AG09309 (cell line): Measurements from ENCODE around the gene CTXND1.

Experiments used
- DNase-seq: peaks from one replicate; pipeline ENCODE4 v3.0.0-alpha.2; 2010; ENCODE audit warnings: low read depth
- H3K4me3 ChIP-seq: 2 replicates; pipeline ENCODE4 v1.5.1; 2011; ENCODE audit warnings: mild to moderate bottlenecking, low read depth, low read length, moderate library complexity; ENCODE audit not compliant: control insufficient read depth
- TF ChIP-seq, protein P1 (sequence below): IDR thresholded peaks from 2 replicates; pipeline ENCODE4 v1.5.1; 2011; ENCODE audit warnings: mild to moderate bottlenecking, low read depth, low read length, inconsistent platforms; ENCODE audit not compliant: insufficient read depth, control insufficient read depth; ENCODE audit errors: missing control alignments

CTXND1 gene

GRCh38 chr15:80153900-80154299 is 98.1 kb downstream of the CTXND1 start:
- peak overlapping the region; percentile 59; the same call in 1 of the 2 replicates for H3K4me3 ChIP-seq
- no peak for DNase-seq
- TF ChIP-seq, protein P1, sequence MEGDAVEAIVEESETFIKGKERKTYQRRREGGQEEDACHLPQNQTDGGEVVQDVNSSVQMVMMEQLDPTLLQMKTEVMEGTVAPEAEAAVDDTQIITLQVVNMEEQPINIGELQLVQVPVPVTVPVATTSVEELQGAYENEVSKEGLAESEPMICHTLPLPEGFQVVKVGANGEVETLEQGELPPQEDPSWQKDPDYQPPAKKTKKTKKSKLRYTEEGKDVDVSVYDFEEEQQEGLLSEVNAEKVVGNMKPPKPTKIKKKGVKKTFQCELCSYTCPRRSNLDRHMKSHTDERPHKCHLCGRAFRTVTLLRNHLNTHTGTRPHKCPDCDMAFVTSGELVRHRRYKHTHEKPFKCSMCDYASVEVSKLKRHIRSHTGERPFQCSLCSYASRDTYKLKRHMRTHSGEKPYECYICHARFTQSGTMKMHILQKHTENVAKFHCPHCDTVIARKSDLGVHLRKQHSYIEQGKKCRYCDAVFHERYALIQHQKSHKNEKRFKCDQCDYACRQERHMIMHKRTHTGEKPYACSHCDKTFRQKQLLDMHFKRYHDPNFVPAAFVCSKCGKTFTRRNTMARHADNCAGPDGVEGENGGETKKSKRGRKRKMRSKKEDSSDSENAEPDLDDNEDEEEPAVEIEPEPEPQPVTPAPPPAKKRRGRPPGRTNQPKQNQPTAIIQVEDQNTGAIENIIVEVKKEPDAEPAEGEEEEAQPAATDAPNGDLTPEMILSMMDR, result no peak

GRCh38 chr15:80152896-80153876 is 98.8 kb downstream of the CTXND1 start, which contains the start of gene FAH:
FAH (plus strand) TSS chr15:80152999; CDS start chr15:80153055, 56 bp downstream.
- TF ChIP-seq, protein P1, result no peak
- H3K4me3 ChIP-seq, result peak within 1 kb of the TSS; percentile 59
- no peak for DNase-seq

DNA sequence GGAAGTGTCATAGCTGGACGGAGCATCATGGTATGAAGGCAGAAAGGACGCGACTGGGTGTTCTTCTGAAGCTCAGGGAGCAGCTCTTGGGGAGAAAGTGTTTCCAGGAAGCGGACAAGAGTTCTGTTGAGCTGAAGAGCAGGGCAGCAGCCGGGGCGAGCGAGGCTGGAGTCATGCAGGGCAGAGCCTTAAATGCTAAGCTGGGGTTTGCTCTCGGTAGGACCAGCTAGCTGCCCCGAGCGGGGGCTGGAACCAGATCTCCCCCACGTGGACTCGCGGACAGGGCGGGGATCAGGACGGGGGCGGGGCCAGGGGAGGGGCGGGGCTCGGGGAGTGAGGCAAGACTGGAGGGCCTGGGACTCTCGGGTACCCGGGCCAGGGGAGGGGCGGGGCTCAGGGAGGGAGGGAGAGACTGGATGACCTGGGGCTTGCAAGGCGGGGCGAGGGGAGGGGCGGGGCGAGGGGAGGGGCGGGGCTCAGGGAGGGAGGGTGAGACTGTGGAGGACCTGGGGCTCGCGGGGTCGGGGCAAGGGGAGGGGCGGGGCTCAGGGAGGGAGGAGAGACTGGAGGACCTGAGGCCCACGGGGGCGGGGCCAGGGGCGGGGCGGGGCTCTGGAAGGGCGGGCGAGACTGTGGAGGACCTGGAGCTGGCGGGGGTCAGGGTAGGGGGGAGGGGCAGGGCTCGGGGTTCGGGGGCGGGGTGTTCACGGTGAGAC is 99.7 kb downstream of the CTXND1 start:
- H3K4me3 ChIP-seq, result peak overlapping the region; percentile 59
- peak; percentile 71 for DNase-seq
- TF ChIP-seq, protein P1, result no peak

- no peak overlapping the region for H3K4me3 ChIP-seq
- no peak for DNase-seq
- TF ChIP-seq, protein P1, result no peak
Observed at GRCh38 chr15:80151576-80151975, 100.4 kb downstream of the CTXND1 start.

GRCh38 chr15:80151148-80151547 is 100.9 kb downstream of the CTXND1 start:
- H3K4me3 ChIP-seq, result no peak overlapping the region
- DNase-seq, result no peak
- TF ChIP-seq, protein P1, result no peak
